Astrocyte (in vitro differentiated cells and primary cell): ENCODE data around the gene C1QTNF9. TPM values are rescaled to one million over a fixed set of nuclear protein-coding genes. Genes with fewer than 3 reads are reported as not detected.
A peak's percentile ranks its signal among the peaks of the same experiment; 100 is the strongest.

Source experiments
- DNase-seq: peaks from one replicate; pipeline ENCODE4 v3.0.0-alpha.2; 2010; ENCODE audit warnings: low read depth
- FAIRE-seq: peaks from 2 replicates; lab custom pipeline; 2011; peaks lifted over from hg19 to GRCh38; lab: Jason Lieb, UNC
- H2AFZ ChIP-seq: 2 replicates; pipeline ENCODE4 v1.6.0; 2012; ENCODE audit warnings: low read depth, low read length, inconsistent platforms
- H3K27ac ChIP-seq: 2 replicates; pipeline ENCODE4 v1.5.1; 2011; ENCODE audit warnings: low read depth, low read length, inconsistent platforms
- H3K27me3 ChIP-seq: 2 replicates; pipeline ENCODE4 v1.6.0; 2011; ENCODE audit warnings: low read length, inconsistent platforms; ENCODE audit not compliant: insufficient read depth
- H3K36me3 ChIP-seq: 2 replicates; pipeline ENCODE4 v1.5.1; 2011; ENCODE audit warnings: low read length, inconsistent platforms; ENCODE audit not compliant: insufficient read depth
- H3K4me1 ChIP-seq: 2 replicates; pipeline ENCODE4 v1.5.1; 2011; ENCODE audit warnings: low read length, inconsistent platforms; ENCODE audit not compliant: insufficient read depth
- H3K4me2 ChIP-seq: 2 replicates; pipeline ENCODE4 v1.6.0; 2012; ENCODE audit warnings: low read length, inconsistent platforms
- H3K4me3 ChIP-seq: 2 replicates; pipeline ENCODE4 v1.5.1; 2011; ENCODE audit warnings: low read depth, mild to moderate bottlenecking, low read length, inconsistent platforms; ENCODE audit not compliant: insufficient read depth
- H3K79me2 ChIP-seq: 2 replicates; pipeline ENCODE4 v1.6.0; 2012; ENCODE audit warnings: mild to moderate bottlenecking, low read length, inconsistent platforms; ENCODE audit not compliant: insufficient read depth
- H3K9ac ChIP-seq: 2 replicates; pipeline ENCODE4 v1.6.0; 2012; ENCODE audit warnings: mild to moderate bottlenecking, low read length, inconsistent platforms
- H3K9me3 ChIP-seq: 2 replicates; pipeline ENCODE4 v1.5.1; 2012; ENCODE audit warnings: low read depth, mild to moderate bottlenecking, low read length, inconsistent platforms; ENCODE audit not compliant: insufficient read depth
- H4K20me1 ChIP-seq: 2 replicates; pipeline ENCODE4 v1.6.0; 2012; ENCODE audit warnings: low read length, inconsistent platforms; ENCODE audit not compliant: insufficient read depth
- H3K27ac Mint-ChIP-seq: one replicate; pipeline ENCODE4 v1.8.0; 2021; ENCODE audit warnings: mild to moderate bottlenecking, mixed read lengths; ENCODE audit not compliant: unreplicated experiment
- H3K27me3 Mint-ChIP-seq: one replicate; pipeline ENCODE4 v1.8.0; 2021; ENCODE audit warnings: low read depth, mixed read lengths; ENCODE audit not compliant: unreplicated experiment
- H3K36me3 Mint-ChIP-seq: one replicate; pipeline ENCODE4 v1.8.0; 2021; ENCODE audit warnings: low read depth, mixed read lengths; ENCODE audit not compliant: unreplicated experiment
- H3K4me1 Mint-ChIP-seq: one replicate; pipeline ENCODE4 v1.8.0; 2021; ENCODE audit warnings: low read depth, mixed read lengths; ENCODE audit not compliant: unreplicated experiment
- H3K4me3 Mint-ChIP-seq: one replicate; pipeline ENCODE4 v1.8.0; 2021; ENCODE audit warnings: mild to moderate bottlenecking, moderate library complexity, mixed read lengths; ENCODE audit not compliant: unreplicated experiment
- H3K9me3 Mint-ChIP-seq: one replicate; pipeline ENCODE4 v1.8.0; 2021; ENCODE audit warnings: mild to moderate bottlenecking, mixed read lengths; ENCODE audit not compliant: unreplicated experiment
- EZH2 ChIP-seq: IDR thresholded peaks from 2 replicates; pipeline ENCODE4 v1.6.1; 2012; ENCODE audit warnings: mild to moderate bottlenecking, low read length, inconsistent platforms; ENCODE audit not compliant: insufficient read depth
- total RNA-seq: library from RNA; stranded (reverse); gene quantifications from 2 replicates; pipeline ENCODE4 v1.2.1, GENCODE V29; 2021
- TF ChIP-seq, protein P1 (sequence below): IDR thresholded peaks from 2 replicates; pipeline ENCODE4 v1.5.1; 2011; ENCODE audit warnings: low read depth, mild to moderate bottlenecking, inconsistent platforms, low read length, moderate library complexity; ENCODE audit not compliant: insufficient read depth

C1QTNF9 gene
- total RNA-seq, 1 donor from 2014 or later, result not detected

DNA sequence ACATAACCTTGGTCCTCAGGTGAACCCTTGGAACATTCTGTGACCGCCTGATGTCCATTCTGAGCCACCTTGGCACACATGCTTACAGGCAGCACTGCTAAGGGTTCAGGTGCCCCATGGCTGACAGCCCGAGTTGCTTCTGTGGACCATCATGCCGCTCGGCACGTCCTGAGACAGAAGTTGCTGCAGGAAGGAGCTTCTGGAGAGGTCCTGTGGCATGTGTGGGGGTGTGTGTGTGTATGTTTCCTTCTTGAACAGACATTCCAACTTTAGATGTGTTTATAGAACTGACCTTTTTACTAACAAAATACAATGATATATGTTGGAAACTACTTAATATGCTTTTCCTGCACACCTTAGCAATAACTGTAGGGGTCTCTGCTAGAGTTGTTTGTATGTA, 4.8 kb upstream of the C1QTNF9 start:
- TF ChIP-seq, protein P1, sequence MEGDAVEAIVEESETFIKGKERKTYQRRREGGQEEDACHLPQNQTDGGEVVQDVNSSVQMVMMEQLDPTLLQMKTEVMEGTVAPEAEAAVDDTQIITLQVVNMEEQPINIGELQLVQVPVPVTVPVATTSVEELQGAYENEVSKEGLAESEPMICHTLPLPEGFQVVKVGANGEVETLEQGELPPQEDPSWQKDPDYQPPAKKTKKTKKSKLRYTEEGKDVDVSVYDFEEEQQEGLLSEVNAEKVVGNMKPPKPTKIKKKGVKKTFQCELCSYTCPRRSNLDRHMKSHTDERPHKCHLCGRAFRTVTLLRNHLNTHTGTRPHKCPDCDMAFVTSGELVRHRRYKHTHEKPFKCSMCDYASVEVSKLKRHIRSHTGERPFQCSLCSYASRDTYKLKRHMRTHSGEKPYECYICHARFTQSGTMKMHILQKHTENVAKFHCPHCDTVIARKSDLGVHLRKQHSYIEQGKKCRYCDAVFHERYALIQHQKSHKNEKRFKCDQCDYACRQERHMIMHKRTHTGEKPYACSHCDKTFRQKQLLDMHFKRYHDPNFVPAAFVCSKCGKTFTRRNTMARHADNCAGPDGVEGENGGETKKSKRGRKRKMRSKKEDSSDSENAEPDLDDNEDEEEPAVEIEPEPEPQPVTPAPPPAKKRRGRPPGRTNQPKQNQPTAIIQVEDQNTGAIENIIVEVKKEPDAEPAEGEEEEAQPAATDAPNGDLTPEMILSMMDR, result no peak
- no peak for TF ChIP-seq EZH2
- Histone ChIP-seq H3K27ac (no peak overlapping the region), H3K27me3 (no peaks in the 10 kb centered on the region), H3K4me2 (no peak overlapping the region), H3K9ac (no peak overlapping the region), H3K9me3 (no peaks in the 10 kb centered on the region), H3K4me3 (no peak overlapping the region), H4K20me1 (no peaks in the 10 kb centered on the region), H3K36me3 (no peaks in the 10 kb centered on the region), H3K4me1 (no peaks in the 10 kb centered on the region), H3K79me2 (no peaks in the 10 kb centered on the region), H2AFZ (no peak overlapping the region)
- H3K36me3 Mint-ChIP-seq, result peaks cover 9% of the 10 kb centered on the region
- no peak for FAIRE-seq
- no peaks in the 10 kb centered on the region for H3K9me3 Mint-ChIP-seq
- H3K4me3 Mint-ChIP-seq, result no peak overlapping the region
- H3K4me1 Mint-ChIP-seq, result no peaks in the 10 kb centered on the region
- peaks cover 1% of the 10 kb centered on the region for H3K27me3 Mint-ChIP-seq
- H3K27ac Mint-ChIP-seq, result no peak overlapping the region
- DNase-seq, result no peak

DNA sequence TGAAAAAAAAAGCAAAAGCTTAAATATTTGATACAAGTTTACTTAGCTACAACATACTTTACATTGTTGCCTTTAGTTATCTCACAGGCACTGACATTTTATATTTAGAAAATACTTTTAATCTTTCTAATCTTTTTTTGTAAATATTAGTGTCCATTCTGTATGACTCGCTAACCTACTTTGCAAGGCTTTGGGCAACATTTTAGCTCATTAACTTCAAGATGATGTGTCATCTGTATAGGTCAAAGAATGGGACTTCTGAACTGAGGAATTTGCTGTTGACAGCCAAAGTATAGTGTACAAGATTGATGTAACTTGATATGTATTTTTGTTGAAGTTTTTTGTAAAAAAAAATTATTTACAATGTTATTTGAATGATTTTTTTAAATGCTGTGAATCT, 2.7 kb upstream of the C1QTNF9 start:
- TF ChIP-seq, protein P1, result no peak
- TF ChIP-seq EZH2, result no peak
- FAIRE-seq, result peak; percentile 45
- H3K9ac ChIP-seq, result no peak overlapping the region
- no peak overlapping the region for H3K27ac ChIP-seq
- H3K9me3 ChIP-seq, result no peaks in the 10 kb centered on the region
- H3K79me2 ChIP-seq, result no peaks in the 10 kb centered on the region
- no peak overlapping the region for H3K4me3 ChIP-seq
- no peak overlapping the region for H2AFZ ChIP-seq
- peak overlapping the region; percentile 34 for H3K27ac Mint-ChIP-seq
- H4K20me1 ChIP-seq, result no peaks in the 10 kb centered on the region
- H3K9me3 Mint-ChIP-seq, result no peaks in the 10 kb centered on the region
- DNase-seq, result peak; percentile 46
- peaks cover 1% of the 10 kb centered on the region for H3K27me3 Mint-ChIP-seq
- H3K36me3 Mint-ChIP-seq, result peaks cover 8% of the 10 kb centered on the region
- H3K27me3 ChIP-seq, result no peaks in the 10 kb centered on the region
- no peak overlapping the region for H3K4me2 ChIP-seq
- H3K4me3 Mint-ChIP-seq, result no peak overlapping the region
- no peaks in the 10 kb centered on the region for H3K36me3 ChIP-seq
- H3K4me1 Mint-ChIP-seq, result no peaks in the 10 kb centered on the region
- no peaks in the 10 kb centered on the region for H3K4me1 ChIP-seq

DNA sequence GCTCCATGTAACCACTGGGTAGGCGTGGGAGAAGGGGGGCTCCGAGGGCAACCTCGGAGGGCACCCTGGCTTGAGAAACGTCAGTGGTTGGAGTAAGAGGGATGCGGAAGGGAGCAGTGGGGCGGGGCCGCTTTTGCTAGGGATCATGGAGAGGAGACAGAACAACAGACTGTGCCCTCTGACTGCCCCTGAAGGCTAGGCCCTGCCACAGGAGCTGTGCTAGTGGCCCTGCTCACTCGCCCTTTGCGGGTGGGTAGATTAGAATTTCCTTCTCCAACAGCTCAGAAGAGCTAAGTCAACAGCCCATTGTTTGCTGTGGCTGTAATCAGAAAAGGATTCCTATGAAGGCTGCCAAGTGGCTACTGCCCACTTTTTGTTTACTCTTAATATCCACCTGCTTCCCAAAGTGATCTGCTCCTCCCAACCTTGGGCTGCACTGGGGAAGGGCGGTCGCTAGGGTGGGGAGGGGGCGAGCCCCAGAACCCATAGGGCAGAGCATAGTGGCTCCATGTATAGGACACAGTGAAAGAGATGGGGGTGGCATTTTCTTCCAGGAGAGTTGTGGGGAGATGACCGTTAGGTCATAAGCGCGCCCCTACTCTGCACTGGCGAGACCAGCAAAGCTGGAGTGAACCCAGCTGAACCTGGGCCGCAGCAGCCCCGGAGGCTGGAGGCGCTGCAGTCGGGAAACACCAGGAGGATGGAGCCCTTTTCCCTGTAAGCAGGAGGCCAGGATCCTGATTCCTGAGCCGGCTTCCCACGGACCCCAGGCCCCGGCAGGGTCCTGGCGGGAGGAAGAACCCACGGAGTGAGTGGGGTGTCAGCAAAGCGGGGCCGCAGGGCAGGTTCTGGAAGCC, 1.9 kb upstream of the C1QTNF9 start:
- no peaks in the 10 kb centered on the region for H4K20me1 ChIP-seq
- no peaks in the 10 kb centered on the region for H3K36me3 ChIP-seq
- TF ChIP-seq, protein P1, result no peak
- no peak for TF ChIP-seq EZH2
- H3K4me1 ChIP-seq, result no peaks in the 10 kb centered on the region
- Mint-ChIP-seq H3K36me3 (peaks cover 8% of the 10 kb centered on the region), H3K4me3 (no peak overlapping the region), H3K27ac (no peak overlapping the region), H3K4me1 (no peaks in the 10 kb centered on the region), H3K9me3 (no peaks in the 10 kb centered on the region), H3K27me3 (peaks cover 1% of the 10 kb centered on the region)
- no peaks in the 10 kb centered on the region for H3K27me3 ChIP-seq
- no peaks in the 10 kb centered on the region for H3K9me3 ChIP-seq
- H3K4me3 ChIP-seq, result no peak overlapping the region
- no peaks in the 10 kb centered on the region for H3K79me2 ChIP-seq
- no peak overlapping the region for H3K4me2 ChIP-seq
- no peak overlapping the region for H3K9ac ChIP-seq
- H3K27ac ChIP-seq, result no peak overlapping the region
- FAIRE-seq (no peak), DNase-seq (no peak)
- no peak overlapping the region for H2AFZ ChIP-seq
